Erythroblast (primary cell): ENCODE results near the gene HS2ST1.

Experiments used
- GATA1 ChIP-seq: IDR thresholded peaks from 2 replicates; pipeline ENCODE4 v1.6.1; 2011; ENCODE audit warnings: low read depth, mild to moderate bottlenecking, control low read depth, low read length, moderate library complexity
- POLR2A ChIP-seq: IDR thresholded peaks from 2 replicates; pipeline ENCODE4 v1.6.1; 2011; ENCODE audit warnings: mild to moderate bottlenecking, low read length

- TF ChIP-seq GATA1 (no peak), POLR2A (no peak)
Observed at GRCh38 chr1:87143413-87144135, 229.1 kb downstream of the HS2ST1 start.
